IMR-90 (cell line): ENCODE measurements around the gene KLHDC9. TPM values are rescaled to one million over a fixed set of nuclear protein-coding genes. Genes with fewer than 3 reads are reported as not detected.

Experiments
- ATAC-seq: fragments of 200-7000 bp; cut with Tn5 transposase; 2 replicates; pipeline ENCODE4 v1.9.1; 2020; ENCODE audit warnings: low read depth, mild to moderate bottlenecking, moderate library complexity
- BruUV-seq: library from RNA; stranded (reverse); fragments of 400-500 nt; replicated peaks from 2 replicates; lab custom pipeline; 2021; lab: Mats Ljungman, UMichigan
- CTCF ChIA-PET: fragments of 300-600 bp; formaldehyde crosslinking; extraction: SDS; loops from one replicate; lab custom pipeline; 2021; ENCODE audit warnings: antibody characterized with exemption; lab: Yijun Ruan, JAX
- POLR2A ChIA-PET: fragments of 300-600 bp; sonication (Branson Sonifier 250); formaldehyde crosslinking; loops from one replicate; lab custom pipeline; 2022; ENCODE audit warnings: antibody characterized with exemption; ENCODE audit not compliant: unreplicated experiment; lab: Charles Lee
- DNase-seq: peaks from one replicate; pipeline ENCODE4 v3.0.0; 2013
- H2AFZ ChIP-seq: replicated peaks from 2 replicates; pipeline ENCODE3; 2013; ENCODE audit warnings: low read length, mild to moderate bottlenecking; ENCODE audit not compliant: poor library complexity
- H2AK5ac ChIP-seq: 2 replicates; pipeline ENCODE4 v1.6.1; 2013; ENCODE audit warnings: low read depth, low read length, inconsistent platforms
- H2AK9ac ChIP-seq: replicated peaks from 2 replicates; pipeline ENCODE3; 2013; ENCODE audit warnings: mild to moderate bottlenecking, low read depth, low read length, moderate library complexity; ENCODE audit not compliant: poor library complexity
- H2BK120ac ChIP-seq: 2 replicates; pipeline ENCODE4 v1.6.1; 2013; ENCODE audit warnings: low read depth, low read length, inconsistent platforms
- H2BK15ac ChIP-seq: 3 replicates; pipeline ENCODE4 v1.6.1; 2013; ENCODE audit warnings: low read depth, low read length, inconsistent platforms
- H2BK20ac ChIP-seq: 2 replicates; pipeline ENCODE4 v1.6.1; 2013; ENCODE audit warnings: low read depth, mild to moderate bottlenecking, inconsistent platforms, low read length, moderate library complexity
- H2BK5ac ChIP-seq: 2 replicates; pipeline ENCODE4 v1.6.1; 2013; ENCODE audit warnings: mild to moderate bottlenecking, low read depth, low read length, inconsistent platforms; ENCODE audit not compliant: poor library complexity, severe bottlenecking
- H3K14ac ChIP-seq: replicated peaks from 2 replicates; pipeline ENCODE4 v1.6.1; 2013; ENCODE audit warnings: low read depth, low read length, inconsistent platforms
- H3K18ac ChIP-seq: 2 replicates; pipeline ENCODE4 v1.6.1; 2013; ENCODE audit warnings: low read depth, low read length, control low read depth
- H3K23ac ChIP-seq: 2 replicates; pipeline ENCODE4 v1.6.1; 2013; ENCODE audit warnings: low read depth, low read length, inconsistent platforms
- H3K27ac ChIP-seq: 2 replicates; pipeline ENCODE4 v1.5.1; 2013; ENCODE audit warnings: mild to moderate bottlenecking, control low read depth, low read length; ENCODE audit not compliant: insufficient read depth
- H3K27me3 ChIP-seq: 2 replicates; pipeline ENCODE4 v1.6.1; 2013; ENCODE audit warnings: low read length; ENCODE audit not compliant: control insufficient read depth, insufficient read depth
- H3K36me3 ChIP-seq: 2 replicates; pipeline ENCODE4 v1.6.1; 2013; ENCODE audit warnings: low read length, mixed read lengths; ENCODE audit not compliant: control insufficient read depth, insufficient read depth
- H3K4ac ChIP-seq: 2 replicates; pipeline ENCODE4 v1.6.1; 2013; ENCODE audit warnings: low read depth, low read length, inconsistent platforms
- H3K4me1 ChIP-seq: 2 replicates; pipeline ENCODE4 v1.6.1; 2013; ENCODE audit warnings: low read length, mixed read lengths; ENCODE audit not compliant: control insufficient read depth, insufficient read depth
- H3K4me2 ChIP-seq: 2 replicates; pipeline ENCODE4 v1.6.1; 2013; ENCODE audit warnings: low read depth, mild to moderate bottlenecking, control low read depth, low read length, moderate library complexity
- H3K4me3 ChIP-seq: 2 replicates; pipeline ENCODE4 v1.5.1; 2013; ENCODE audit warnings: low read depth, mild to moderate bottlenecking, control low read depth, low read length, moderate library complexity; ENCODE audit not compliant: insufficient read depth
- H3K56ac ChIP-seq: 2 replicates; pipeline ENCODE4 v1.6.1; 2013; ENCODE audit warnings: low read length, inconsistent platforms; ENCODE audit not compliant: insufficient read depth; ENCODE audit errors: extremely low read depth
- H3K79me1 ChIP-seq, 2 experiments: 2 replicates each; pipeline ENCODE4 v1.6.1; 2013; ENCODE audit warnings: low read length in 2 of 2, inconsistent platforms in 1 of 2, low read depth in 1 of 2
- H3K9ac ChIP-seq: 2 replicates; pipeline ENCODE4 v1.6.1; 2013; ENCODE audit warnings: low read depth, low read length, control low read depth
- H3K9me1 ChIP-seq: 2 replicates; pipeline ENCODE4 v1.6.1; 2013; ENCODE audit warnings: low read length, inconsistent platforms; ENCODE audit not compliant: insufficient read depth
- H3K9me3 ChIP-seq: 2 replicates; pipeline ENCODE4 v1.6.1; 2013; ENCODE audit warnings: low read length; ENCODE audit not compliant: control insufficient read depth, insufficient read depth
- H4K20me1 ChIP-seq: 2 replicates; pipeline ENCODE4 v1.6.1; 2013; ENCODE audit warnings: low read length, inconsistent platforms; ENCODE audit not compliant: insufficient read depth
- H4K5ac ChIP-seq: 2 replicates; pipeline ENCODE4 v1.6.1; 2013; ENCODE audit warnings: mild to moderate bottlenecking, low read depth, low read length, control low read depth
- H4K8ac ChIP-seq, 2 experiments: 2 replicates each; pipeline ENCODE4 v1.6.1; 2013; ENCODE audit warnings: low read depth in 2 of 2, low read length in 2 of 2, control low read depth in 1 of 2, inconsistent platforms in 1 of 2
- H4K91ac ChIP-seq: 2 replicates; pipeline ENCODE4 v1.6.1; 2013; ENCODE audit warnings: low read depth, low read length, inconsistent platforms; ENCODE audit not compliant: insufficient read depth
- BHLHE40 ChIP-seq: fragments of 150-350 bp; IDR thresholded peaks from 2 replicates; pipeline ENCODE4 v1.6.1; 2016; ENCODE audit warnings: mild to moderate bottlenecking, low read depth, low read length
- CEBPB ChIP-seq: IDR thresholded peaks from 2 replicates; pipeline ENCODE4 v1.6.1; 2012; ENCODE audit warnings: low read depth, low read length, improper control_type of control experiment
- CHD1 ChIP-seq: IDR thresholded peaks from 2 replicates; pipeline ENCODE4 v1.6.1; 2012; ENCODE audit warnings: low read depth, low read length, improper control_type of control experiment
- CTCF ChIP-seq: conservative IDR thresholded peaks from 2 replicates; pipeline ENCODE4 v1.5.1; 2012; ENCODE audit warnings: mild to moderate bottlenecking, low read depth, low read length, improper control_type of control experiment
- MAFK ChIP-seq: IDR thresholded peaks from 2 replicates; pipeline ENCODE4 v1.6.1; 2012; ENCODE audit warnings: low read depth, low read length, improper control_type of control experiment
- NFE2L2 ChIP-seq: fragments of 150-350 bp; IDR thresholded peaks from 2 replicates; pipeline ENCODE4 v1.6.1; 2016; ENCODE audit warnings: low read depth, mild to moderate bottlenecking, low read length
- POLR2A ChIP-seq: IDR thresholded peaks from 2 replicates; pipeline ENCODE4 v1.6.1; 2012; ENCODE audit warnings: mild to moderate bottlenecking, low read depth, low read length
- RCOR1 ChIP-seq: IDR thresholded peaks from 2 replicates; pipeline ENCODE4 v1.6.1; 2012; ENCODE audit warnings: mild to moderate bottlenecking, low read length, improper control_type of control experiment; ENCODE audit not compliant: insufficient replicate concordance
- RFX5 ChIP-seq: IDR thresholded peaks from 2 replicates; pipeline ENCODE4 v1.8.0; 2012; ENCODE audit warnings: low read depth, mild to moderate bottlenecking, low read length, moderate library complexity
- WGBS, 2 experiments: methylation state at CpG; one replicate each; pipeline versions ENCODE4 v1.1.5 to v1.1.7; 2013; ENCODE audit warnings: missing lambda C conversion rate in 2 of 2; ENCODE audit not compliant: insufficient read length in 1 of 2; ENCODE audit errors: extremely low coverage in 2 of 2; 5-methylcytosine and 5-hydroxymethylcytosine counted together
- dilution Hi-C: fragments of 300-500 bp; cut with HindIII; formaldehyde crosslinking; loops from one replicate; pipeline ENCODE4 v1.14.3; 2018; ENCODE audit warnings: low sequenced_read_pairs; ENCODE audit not compliant: unreplicated experiment
- in situ Hi-C: fragments of 300-500 bp; cut with MboI; formaldehyde crosslinking; loops from 3 replicates; pipeline ENCODE4 v1.14.3; 2019; ENCODE audit warnings: low sequenced_read_pairs, inconsistent platforms, mixed read lengths
- intact Hi-C: fragments of 100-400 bp; cut with micrococcal nuclease; formaldehyde crosslinking; loops from 2 replicates; pipeline ENCODE4 v1.10.0; 2022
- polyA plus RNA-seq, 3 experiments: library from polyadenylated mRNA; depleted of rRNA; stranded (reverse); fragments of >200 nt; gene quantifications; 2 replicates each; pipeline ENCODE4 v1.2.3, GENCODE V29; 2012; ENCODE audit warnings: low replicate concordance in 1 of 3
- total RNA-seq: library from RNA; depleted of rRNA; stranded (reverse); fragments of >200 nt; gene quantifications from 2 replicates; pipeline ENCODE4 v1.2.3, GENCODE V29; 2012
- TF ChIP-seq, protein P1 (sequence below): fragments of 150-350 bp; IDR thresholded peaks from 2 replicates; pipeline ENCODE4 v1.6.1; 2016; ENCODE audit warnings: low read depth, mild to moderate bottlenecking, low read length, moderate library complexity, borderline replicate concordance
- TF ChIP-seq, protein P2 (sequence below): fragments of 150-350 bp; IDR thresholded peaks from 2 replicates; pipeline ENCODE4 v1.6.1; 2017; ENCODE audit warnings: mild to moderate bottlenecking, antibody characterized with exemption, low read length, low read depth

KLHDC9 gene
- total and polyA plus RNA-seq, 2 of the 4 experiments (the other 2 are of a cell fraction), result 0.18 to 0.70 TPM

- Histone ChIP-seq H3K4me2 (no peak overlapping the region), H3K4ac (no peak overlapping the region), H2AK5ac (no peak overlapping the region), H3K36me3 (peaks cover 50% of the 10 kb centered on the region), H3K23ac (no peak overlapping the region), H3K9me1 (peaks cover 20% of the 10 kb centered on the region), H2BK5ac (no peak overlapping the region), H3K27me3 (no peaks in the 10 kb centered on the region), H3K4me3 (no peak overlapping the region), H3K9me3 (no peaks in the 10 kb centered on the region; the same call in 1 of the 2 replicates), H3K18ac (no peak overlapping the region), H4K20me1 (peaks cover 32% of the 10 kb centered on the region), H2BK15ac (no peak overlapping the region), H3K4me1 (peaks cover 17% of the 10 kb centered on the region), H3K14ac (no peak overlapping the region), H3K79me1 (peaks cover 37 to 75% of the 10 kb centered on the region in 2 experiments), H4K91ac (no peak overlapping the region), H3K9ac (no peak overlapping the region), H4K5ac (no peak overlapping the region), H3K56ac (no peak overlapping the region), H2AK9ac (no peak overlapping the region), H3K27ac (no peak overlapping the region), H2BK120ac (no peak overlapping the region), H2AFZ (no peak overlapping the region), H2BK20ac (no peak overlapping the region), H4K8ac (no peak overlapping the region)
- ATAC-seq (no peak), DNase-seq (no peak)
- intact Hi-C loops, result no loop called here
- no TSS peak for BruUV-seq
- in situ Hi-C loops, result no loop called here
- WGBS, 2 experiments, result no CpG with 5 or more reads among the region's 3 CpGs
- dilution Hi-C loops, result no loop called here
- TF ChIP-seq CHD1, result no peak
- no peak for TF ChIP-seq NFE2L2
- TF ChIP-seq CTCF, result no peak
- TF ChIP-seq, protein P1, sequence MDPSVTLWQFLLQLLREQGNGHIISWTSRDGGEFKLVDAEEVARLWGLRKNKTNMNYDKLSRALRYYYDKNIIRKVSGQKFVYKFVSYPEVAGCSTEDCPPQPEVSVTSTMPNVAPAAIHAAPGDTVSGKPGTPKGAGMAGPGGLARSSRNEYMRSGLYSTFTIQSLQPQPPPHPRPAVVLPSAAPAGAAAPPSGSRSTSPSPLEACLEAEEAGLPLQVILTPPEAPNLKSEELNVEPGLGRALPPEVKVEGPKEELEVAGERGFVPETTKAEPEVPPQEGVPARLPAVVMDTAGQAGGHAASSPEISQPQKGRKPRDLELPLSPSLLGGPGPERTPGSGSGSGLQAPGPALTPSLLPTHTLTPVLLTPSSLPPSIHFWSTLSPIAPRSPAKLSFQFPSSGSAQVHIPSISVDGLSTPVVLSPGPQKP, result no peak
- no peak for TF ChIP-seq CEBPB
- no peak for TF ChIP-seq BHLHE40
- TF ChIP-seq, protein P2, sequence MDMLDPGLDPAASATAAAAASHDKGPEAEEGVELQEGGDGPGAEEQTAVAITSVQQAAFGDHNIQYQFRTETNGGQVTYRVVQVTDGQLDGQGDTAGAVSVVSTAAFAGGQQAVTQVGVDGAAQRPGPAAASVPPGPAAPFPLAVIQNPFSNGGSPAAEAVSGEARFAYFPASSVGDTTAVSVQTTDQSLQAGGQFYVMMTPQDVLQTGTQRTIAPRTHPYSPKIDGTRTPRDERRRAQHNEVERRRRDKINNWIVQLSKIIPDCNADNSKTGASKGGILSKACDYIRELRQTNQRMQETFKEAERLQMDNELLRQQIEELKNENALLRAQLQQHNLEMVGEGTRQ, result no peak
- no peak for TF ChIP-seq RFX5
- no peak for TF ChIP-seq POLR2A
- TF ChIP-seq MAFK, result no peak
- no peak for TF ChIP-seq RCOR1
- POLR2A ChIA-PET, result no interaction called here
- CTCF ChIA-PET, result no interaction called here
Observed at GRCh38 chr1:161121042-161121650, 23.0 kb downstream of the KLHDC9 start.
